GM19463 (cell line): ENCODE data around the gene DEPP1.

Experiments used
- ATAC-seq: cut with Tn5 transposase; IDR thresholded peaks from one replicate; pipeline ENCODE4 v1.9.1; 2021; ENCODE audit warnings: mild to moderate bottlenecking, moderate library complexity; ENCODE audit not compliant: unreplicated experiment

Gene DEPP1

GRCh38 chr10:44934416-44935200 is 44.0 kb downstream of the DEPP1 start:
- no peak for ATAC-seq

GRCh38 chr10:44933451-44934321 is 44.9 kb downstream of the DEPP1 start:
- ATAC-seq, result no peak

- peak; percentile 98 for ATAC-seq
Measured at GRCh38 chr10:44932517-44933450, 45.8 kb downstream of the DEPP1 start.

GRCh38 chr10:44931621-44932516 is 46.7 kb downstream of the DEPP1 start:
- no peak for ATAC-seq

GRCh38 chr10:44930904-44931620 is 47.5 kb downstream of the DEPP1 start:
- no peak for ATAC-seq

GRCh38 chr10:44929356-44930255 is 49.0 kb downstream of the DEPP1 start:
- no peak for ATAC-seq

- no peak for ATAC-seq
Measured at GRCh38 chr10:44928462-44928861, 50.1 kb downstream of the DEPP1 start.

GRCh38 chr10:44927352-44927751 is 51.3 kb downstream of the DEPP1 start:
- no peak for ATAC-seq

GRCh38 chr10:44926751-44927351 is 51.8 kb downstream of the DEPP1 start:
- ATAC-seq, result no peak
